SH-SY5Y (cell line): Measurements from ENCODE around the gene UNC80.
A peak's percentile ranks its signal among the peaks of the same experiment; 100 is the strongest.

ENCODE experiments used
- GATA2 ChIP-seq: IDR thresholded peaks from 2 replicates; pipeline ENCODE4 v1.6.1; 2011; ENCODE audit warnings: mild to moderate bottlenecking, low read depth, low read length
- GATA3 ChIP-seq: IDR thresholded peaks from 2 replicates; pipeline ENCODE4 v1.6.1; 2011; ENCODE audit warnings: low read depth, mild to moderate bottlenecking, low read length, moderate library complexity

Gene UNC80

GRCh38 chr2:209771474-209772289, at the start of gene UNC80:
UNC80 (plus strand) TSS chr2:209771832; CDS start chr2:209772073, 241 bp downstream.
- TF ChIP-seq GATA3 (no peak), GATA2 (0 out of 2 replicates have a peak, but pooled peaks have one; percentile 12)

GRCh38 chr2:209726311-209726710, 45.3 kb upstream of the UNC80 start:
- no peak for TF ChIP-seq GATA3
- no peak for TF ChIP-seq GATA2

GRCh38 chr2:209727077-209727476, 44.6 kb upstream of the UNC80 start:
- TF ChIP-seq GATA3 (no peak), GATA2 (no peak)

DNA sequence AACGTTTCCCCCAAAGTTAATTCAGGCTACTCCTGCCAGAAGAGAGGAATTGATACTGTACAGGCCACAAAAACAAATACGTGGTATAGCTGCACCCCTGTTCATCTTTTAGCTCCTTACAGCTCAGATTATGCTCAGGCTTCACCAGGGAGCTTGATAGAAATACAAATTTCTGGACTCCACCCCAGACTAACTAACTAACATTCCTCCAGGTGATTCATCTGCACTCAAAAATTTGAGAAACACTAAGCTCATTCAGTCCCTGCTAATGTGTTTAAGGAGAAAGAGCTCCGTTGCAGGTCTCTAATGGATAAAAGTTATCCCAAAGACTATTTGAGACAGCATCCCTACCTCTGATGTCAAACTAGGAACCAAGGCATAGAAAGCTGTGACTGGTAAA, 36.8 kb upstream of the UNC80 start:
- no peak for TF ChIP-seq GATA3
- no peak for TF ChIP-seq GATA2

DNA sequence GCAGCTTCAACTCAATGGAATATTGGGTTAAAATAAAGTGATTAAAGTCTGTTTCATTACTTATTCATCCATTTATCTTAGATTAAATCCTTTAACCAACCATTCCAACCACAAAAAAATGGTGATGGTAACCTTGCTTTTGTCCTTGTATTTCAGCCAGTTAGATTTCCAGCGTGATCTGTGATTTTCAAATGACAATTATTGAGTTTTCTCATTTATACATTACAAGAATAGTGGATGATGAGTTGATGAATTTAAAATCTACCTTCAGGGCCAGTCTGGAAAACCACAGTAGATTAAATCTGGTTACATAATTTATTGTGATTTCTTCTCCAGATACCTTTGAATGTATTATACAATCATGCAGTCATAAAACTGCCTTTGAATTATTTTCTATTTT, 29.7 kb upstream of the UNC80 start:
- no peak; the same call in 1 of the 2 replicates for TF ChIP-seq GATA2
- peak; percentile 63 for TF ChIP-seq GATA3

DNA sequence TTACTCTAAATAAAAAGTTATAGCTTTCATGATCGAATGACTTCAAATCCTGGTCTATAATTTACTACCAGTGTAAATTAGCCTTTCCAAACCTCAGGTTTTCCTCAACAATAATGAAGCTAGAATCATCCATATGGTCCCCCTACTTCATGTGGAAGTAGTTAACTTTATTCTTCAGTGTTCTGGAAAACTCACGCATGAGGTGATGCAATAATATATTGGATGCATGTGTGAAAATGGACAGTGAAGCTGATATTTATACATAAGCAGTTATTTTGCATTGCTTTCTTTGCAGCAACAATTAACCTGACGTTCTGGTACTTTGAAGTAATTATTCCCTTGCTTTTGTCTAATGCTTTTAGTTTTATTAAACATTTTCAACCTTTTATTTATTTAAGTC, 18.6 kb upstream of the UNC80 start:
- TF ChIP-seq GATA2 (no peak), GATA3 (no peak)

- TF ChIP-seq GATA2 (no peak), GATA3 (no peak)
These were observed 14.5 kb upstream of the UNC80 start for GRCh38 chr2:209757163-209757562.

- TF ChIP-seq GATA2, result no peak
- no peak for TF ChIP-seq GATA3
These were observed 10.1 kb upstream of the UNC80 start for GRCh38 chr2:209761566-209761965.

- TF ChIP-seq GATA3 (no peak), GATA2 (no peak)
These were observed 9.1 kb upstream of the UNC80 start for GRCh38 chr2:209762563-209762962.

DNA sequence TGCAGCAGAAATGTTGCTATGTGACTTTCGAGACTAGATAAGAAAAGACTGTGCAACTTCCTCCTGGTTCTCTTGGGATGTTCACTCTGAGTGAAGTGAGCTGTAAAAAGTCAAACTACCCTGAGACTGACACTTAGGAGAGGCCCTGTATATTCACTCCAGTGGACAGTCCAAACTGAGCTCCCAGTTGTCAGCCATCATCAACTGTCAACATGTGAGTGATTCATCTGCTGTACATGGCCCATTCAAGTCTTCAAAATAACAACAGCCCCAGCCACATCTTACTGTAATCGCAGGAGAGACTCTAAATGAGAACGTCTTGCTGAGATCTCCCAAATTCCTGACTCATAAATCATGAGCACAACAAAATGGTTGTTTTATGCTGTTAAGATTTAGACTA, 8.5 kb upstream of the UNC80 start:
- no peak for TF ChIP-seq GATA3
- no peak for TF ChIP-seq GATA2

- no peak for TF ChIP-seq GATA3
- TF ChIP-seq GATA2, result no peak
These were observed 5.0 kb upstream of the UNC80 start for GRCh38 chr2:209766613-209767012.

DNA sequence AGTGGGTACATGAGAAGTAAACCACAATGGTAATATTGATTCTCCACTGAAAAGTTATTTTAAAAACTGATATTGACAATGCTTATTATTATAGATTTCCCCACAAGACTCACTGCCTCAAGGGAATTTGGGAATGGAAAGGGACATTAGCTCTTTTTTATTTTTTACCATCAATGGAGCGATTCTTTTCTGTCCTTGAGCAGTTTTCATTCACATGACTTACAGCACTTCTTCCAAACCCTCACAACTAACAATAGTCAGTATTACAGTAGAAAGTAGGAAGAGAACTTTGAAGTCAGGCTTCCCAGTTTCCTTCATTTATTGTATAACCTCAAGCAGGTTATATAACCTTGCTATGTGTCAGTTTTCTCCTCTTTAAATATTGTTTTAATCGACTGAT, 4.3 kb upstream of the UNC80 start:
- TF ChIP-seq GATA3 (no peak), GATA2 (no peak)

GRCh38 chr2:209768557-209768956, 3.1 kb upstream of the UNC80 start:
- TF ChIP-seq GATA3 (no peak), GATA2 (no peak)

GRCh38 chr2:209772290-209772685, 656 bp downstream of the UNC80 start:
- peak; percentile 43 for TF ChIP-seq GATA2
- TF ChIP-seq GATA3, result no peak

GRCh38 chr2:209773377-209773776, 1.7 kb downstream of the UNC80 start:
- TF ChIP-seq GATA2 (no peak), GATA3 (no peak)
